HG02938 (cell line): ENCODE measurements around the gene PELO.

Source experiments
- ATAC-seq: cut with Tn5 transposase; IDR thresholded peaks from one replicate; pipeline ENCODE4 v1.9.1; 2021; ENCODE audit warnings: mild to moderate bottlenecking, moderate library complexity; ENCODE audit not compliant: unreplicated experiment

The PELO gene

DNA sequence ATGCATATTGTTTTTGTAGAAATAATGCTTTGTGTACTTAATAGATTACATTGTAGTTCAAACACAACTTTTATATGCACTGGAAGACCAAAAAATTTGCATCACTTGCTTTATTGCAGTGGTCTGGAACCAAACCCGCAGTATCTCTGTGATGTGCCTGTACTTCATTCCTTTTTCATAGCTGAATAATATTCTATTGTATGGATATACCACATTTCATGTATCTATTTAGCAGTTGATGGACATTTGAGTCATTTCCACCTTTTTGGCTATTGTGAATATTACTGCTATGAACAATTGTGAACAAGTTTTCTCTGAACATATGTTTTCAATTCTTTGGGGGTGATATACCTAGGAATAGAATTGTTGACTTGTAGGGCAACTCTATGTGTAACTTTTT is 40.1 kb downstream of the PELO start:
- no peak for ATAC-seq

DNA sequence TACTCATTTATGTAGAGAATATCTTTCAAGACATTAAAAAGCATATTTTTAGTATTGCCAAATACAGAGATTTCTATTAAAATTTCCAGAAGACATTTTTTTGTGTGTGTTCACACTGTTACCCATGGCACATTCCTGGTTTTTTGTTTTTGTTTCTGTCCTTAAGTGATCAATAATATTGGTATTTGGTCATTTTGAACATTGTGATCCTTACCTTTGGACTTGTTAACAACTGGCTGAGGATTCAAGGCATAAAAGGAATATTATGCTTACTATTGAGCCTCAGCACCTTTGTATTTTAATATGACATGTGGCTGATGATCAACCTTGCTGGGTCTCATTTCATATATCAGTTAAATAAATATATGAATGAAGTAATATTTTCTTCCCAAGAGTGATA is 41.9 kb downstream of the PELO start:
- no peak for ATAC-seq

DNA sequence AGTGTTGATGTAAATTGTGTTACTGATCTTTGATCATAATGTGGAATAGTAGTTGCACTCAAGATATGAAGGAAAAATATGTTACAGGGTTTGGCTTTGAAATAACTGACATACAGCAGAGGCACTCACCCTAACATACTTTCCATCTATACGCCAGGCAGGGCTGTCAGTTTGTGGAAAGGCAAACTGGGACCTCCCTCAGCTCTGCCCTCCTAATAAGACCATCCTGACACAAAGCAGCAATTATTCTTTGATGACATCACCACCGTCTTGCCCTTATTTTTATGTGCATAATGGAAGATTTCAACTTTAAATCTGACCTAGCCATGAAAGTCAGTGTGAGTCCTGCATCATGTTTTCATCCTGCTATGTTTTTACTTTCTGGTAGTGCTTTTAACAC is 42.9 kb downstream of the PELO start:
- no peak for ATAC-seq

GRCh38 chr5:52831786-52832511 is 44.2 kb downstream of the PELO start:
- ATAC-seq, result no peak

DNA sequence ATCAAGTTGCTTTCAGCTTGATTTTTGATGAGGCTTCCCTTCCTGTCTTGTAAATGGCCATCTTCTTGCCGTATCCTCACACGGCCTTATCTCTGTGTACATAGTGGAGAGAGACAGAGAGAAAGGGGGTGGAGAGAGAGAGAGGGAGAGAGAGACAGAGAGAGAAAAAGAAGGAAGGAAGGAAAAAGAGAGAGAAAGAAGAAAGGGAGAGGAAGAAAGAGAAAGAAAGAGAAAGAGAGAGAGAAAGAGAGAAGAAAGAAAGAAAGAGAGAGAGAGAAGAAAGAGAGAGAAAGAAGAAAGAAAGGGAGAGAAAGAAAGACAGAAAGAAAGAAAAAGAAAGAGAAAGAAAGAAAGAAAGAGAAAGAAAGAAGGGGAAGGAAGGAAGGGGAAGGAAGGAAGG is 46.6 kb downstream of the PELO start:
- no peak for ATAC-seq

DNA sequence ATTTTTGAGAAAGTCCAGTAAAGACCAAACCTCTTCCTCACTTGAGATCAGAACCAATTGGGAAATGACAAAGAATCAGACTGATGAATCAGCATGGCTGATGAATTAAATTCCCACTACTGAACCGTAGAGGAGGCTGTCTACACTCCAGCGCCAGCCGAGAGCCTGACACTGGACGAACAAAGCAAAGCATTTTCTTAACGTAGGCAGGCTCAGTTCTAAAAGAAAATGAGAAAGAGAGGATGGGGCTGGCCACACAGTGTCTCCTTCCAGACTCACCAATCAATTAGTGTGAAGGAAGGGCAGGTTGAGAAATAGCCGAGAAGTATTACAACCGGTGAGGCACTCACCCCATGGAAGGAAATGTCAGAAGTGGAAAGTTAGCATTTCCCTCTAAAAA is 49.4 kb downstream of the PELO start:
- no peak for ATAC-seq
